ENCODE measurements around the gene B9D2.

DNA sequence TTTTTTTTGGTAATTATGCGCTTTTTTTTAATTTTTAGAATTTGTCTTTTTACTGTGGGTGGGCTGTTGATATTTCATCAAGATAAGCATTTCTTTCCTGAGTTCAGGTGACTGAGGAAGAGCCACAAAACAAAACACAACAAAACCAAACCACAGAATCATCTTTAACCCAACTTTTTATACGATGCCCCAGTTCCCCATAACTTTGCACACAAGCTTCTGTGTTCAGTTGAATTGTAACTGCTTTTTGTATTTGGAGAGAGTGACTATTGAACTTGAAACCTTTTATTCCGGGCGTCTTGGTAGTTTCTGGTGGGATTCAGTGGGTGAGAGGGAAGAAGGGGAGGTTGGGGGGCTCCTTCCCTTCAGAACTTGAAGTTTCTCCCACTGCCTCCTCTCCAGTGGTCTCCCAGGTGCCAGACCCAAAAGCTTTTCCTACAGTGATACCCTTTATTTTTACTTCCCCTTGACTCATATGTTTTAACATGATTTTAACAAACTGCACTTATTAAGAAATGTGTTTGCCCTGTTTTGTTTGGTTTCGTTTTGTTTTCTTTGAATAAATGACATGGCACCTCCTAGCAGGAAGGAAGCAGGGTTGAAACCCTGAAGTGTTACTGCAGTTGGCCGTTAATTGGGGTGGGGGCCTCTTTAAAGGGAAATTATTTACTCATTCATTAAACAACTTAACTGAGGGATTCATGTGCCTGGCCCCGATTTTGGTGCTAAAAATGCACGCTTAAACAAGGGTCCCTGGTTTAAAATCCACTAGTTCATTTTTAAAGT is 56.7 kb downstream of the B9D2 start:
- TF ChIP-seq PPARA (CRISPR knock-in tag; IDR thresholded peaks at IDR 0.05; ENCODE audit: borderline replicate concordance), result no peak
- TF ChIP-seq TCF4 (CRISPR knock-in tag; IDR thresholded peaks at IDR 0.05; ENCODE audit: borderline replicate concordance), result no peak
- TF ChIP-seq, protein P1, sequence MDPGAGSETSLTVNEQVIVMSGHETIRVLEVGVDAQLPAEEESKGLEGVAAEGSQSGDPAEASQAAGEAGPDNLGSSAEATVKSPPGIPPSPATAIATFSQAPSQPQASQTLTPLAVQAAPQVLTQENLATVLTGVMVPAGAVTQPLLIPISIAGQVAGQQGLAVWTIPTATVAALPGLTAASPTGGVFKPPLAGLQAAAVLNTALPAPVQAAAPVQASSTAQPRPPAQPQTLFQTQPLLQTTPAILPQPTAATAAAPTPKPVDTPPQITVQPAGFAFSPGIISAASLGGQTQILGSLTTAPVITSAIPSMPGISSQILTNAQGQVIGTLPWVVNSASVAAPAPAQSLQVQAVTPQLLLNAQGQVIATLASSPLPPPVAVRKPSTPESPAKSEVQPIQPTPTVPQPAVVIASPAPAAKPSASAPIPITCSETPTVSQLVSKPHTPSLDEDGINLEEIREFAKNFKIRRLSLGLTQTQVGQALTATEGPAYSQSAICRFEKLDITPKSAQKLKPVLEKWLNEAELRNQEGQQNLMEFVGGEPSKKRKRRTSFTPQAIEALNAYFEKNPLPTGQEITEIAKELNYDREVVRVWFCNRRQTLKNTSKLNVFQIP (CRISPR knock-in tag; IDR thresholded peaks at IDR 0.05; ENCODE audit: borderline replicate concordance, low read depth), result no peak
- TF ChIP-seq, protein P2, sequence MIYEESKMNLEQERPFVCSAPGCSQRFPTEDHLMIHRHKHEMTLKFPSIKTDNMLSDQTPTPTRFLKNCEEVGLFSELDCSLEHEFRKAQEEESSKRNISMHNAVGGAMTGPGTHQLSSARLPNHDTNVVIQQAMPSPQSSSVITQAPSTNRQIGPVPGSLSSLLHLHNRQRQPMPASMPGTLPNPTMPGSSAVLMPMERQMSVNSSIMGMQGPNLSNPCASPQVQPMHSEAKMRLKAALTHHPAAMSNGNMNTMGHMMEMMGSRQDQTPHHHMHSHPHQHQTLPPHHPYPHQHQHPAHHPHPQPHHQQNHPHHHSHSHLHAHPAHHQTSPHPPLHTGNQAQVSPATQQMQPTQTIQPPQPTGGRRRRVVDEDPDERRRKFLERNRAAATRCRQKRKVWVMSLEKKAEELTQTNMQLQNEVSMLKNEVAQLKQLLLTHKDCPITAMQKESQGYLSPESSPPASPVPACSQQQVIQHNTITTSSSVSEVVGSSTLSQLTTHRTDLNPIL (CRISPR knock-in tag; IDR thresholded peaks at IDR 0.05; ENCODE audit: low read depth), result no peak
- TF ChIP-seq, protein P3, sequence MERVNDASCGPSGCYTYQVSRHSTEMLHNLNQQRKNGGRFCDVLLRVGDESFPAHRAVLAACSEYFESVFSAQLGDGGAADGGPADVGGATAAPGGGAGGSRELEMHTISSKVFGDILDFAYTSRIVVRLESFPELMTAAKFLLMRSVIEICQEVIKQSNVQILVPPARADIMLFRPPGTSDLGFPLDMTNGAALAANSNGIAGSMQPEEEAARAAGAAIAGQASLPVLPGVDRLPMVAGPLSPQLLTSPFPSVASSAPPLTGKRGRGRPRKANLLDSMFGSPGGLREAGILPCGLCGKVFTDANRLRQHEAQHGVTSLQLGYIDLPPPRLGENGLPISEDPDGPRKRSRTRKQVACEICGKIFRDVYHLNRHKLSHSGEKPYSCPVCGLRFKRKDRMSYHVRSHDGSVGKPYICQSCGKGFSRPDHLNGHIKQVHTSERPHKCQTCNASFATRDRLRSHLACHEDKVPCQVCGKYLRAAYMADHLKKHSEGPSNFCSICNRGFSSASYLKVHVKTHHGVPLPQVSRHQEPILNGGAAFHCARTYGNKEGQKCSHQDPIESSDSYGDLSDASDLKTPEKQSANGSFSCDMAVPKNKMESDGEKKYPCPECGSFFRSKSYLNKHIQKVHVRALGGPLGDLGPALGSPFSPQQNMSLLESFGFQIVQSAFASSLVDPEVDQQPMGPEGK (CRISPR knock-in tag; IDR thresholded peaks at IDR 0.05; ENCODE audit: borderline replicate concordance), result no peak
- TF ChIP-seq ARNTL (CRISPR knock-in tag; IDR thresholded peaks at IDR 0.05; ENCODE audit: borderline replicate concordance, low read depth), result no peak
- TF ChIP-seq ZFP30 (CRISPR knock-in tag; IDR thresholded peaks at IDR 0.05), result no peak
- TF ChIP-seq SNAI2 (CRISPR knock-in tag; IDR thresholded peaks at IDR 0.05), result no peak
- no peak for TF ChIP-seq ZNF565 (CRISPR knock-in tag; conservative IDR thresholded peaks at IDR 0.05; ENCODE audit: low read depth)
- no peak for TF ChIP-seq BACH2 (CRISPR knock-in tag; IDR thresholded peaks at IDR 0.05; ENCODE audit: borderline replicate concordance)
- no peak for TF ChIP-seq ZC3H10 (CRISPR knock-in tag; IDR thresholded peaks at IDR 0.05)

Data from SK-N-SH treated with all-trans-retinoic acid at 6 μM for 48 hours (cell line).